Colonic mucosa (tissue), 4 donors: ENCODE results near the gene MPRIP. TPM values are rescaled to one million over a fixed set of nuclear protein-coding genes. Genes with fewer than 3 reads are reported as not detected.

Experiments used
- DNase-seq: peaks from one replicate; pipeline ENCODE4 v3.0.0-alpha.2; 2020
- H3K27ac ChIP-seq: fragments of 200-600 bp; one replicate; pipeline ENCODE4 v1.8.0; 2021
- H3K27me3 ChIP-seq: fragments of 200-600 bp; one replicate; pipeline ENCODE4 v1.8.0; 2021
- H3K36me3 ChIP-seq: fragments of 200-600 bp; one replicate; pipeline ENCODE4 v1.8.0; 2021
- H3K4me1 ChIP-seq: fragments of 200-600 bp; one replicate; pipeline ENCODE4 v1.8.0; 2021; ENCODE audit warnings: mild to moderate bottlenecking
- H3K4me3 ChIP-seq: fragments of 200-600 bp; one replicate; pipeline ENCODE4 v1.8.0; 2021
- H3K9ac ChIP-seq, 2 donors: one replicate each; pipeline ENCODE4 v1.7.0; 2013; ENCODE audit warnings: control low read depth in 2 of 2, low read depth in 2 of 2, low read length in 2 of 2
- H3K9me3 ChIP-seq: fragments of 200-600 bp; one replicate; pipeline ENCODE4 v1.8.0; 2021
- intact Hi-C: fragments of 100-400 bp; cut with DNase I; formaldehyde crosslinking; loops from one replicate; pipeline ENCODE4 v1.14.1; 2022
- total RNA-seq, 2 donors: library from RNA; stranded (reverse); fragmentation: NEBNext Ultra II Directional in 1 of 2; extraction: Animal tissue kit (Norgen Biotek cat#: 25700) in 1 of 2; gene quantifications; one replicate each; pipeline ENCODE4 v1.2.1, GENCODE V29; 2021
- TF ChIP-seq, protein P1 (sequence below): fragments of 200-600 bp; IDR thresholded peaks from one replicate; pipeline ENCODE4 v1.8.0; 2022; ENCODE audit warnings: antibody characterized with exemption, mild to moderate bottlenecking
- donor health status: healthy.
- donor health status: DM: no; HTN: no; CAD: no.
- donor health status: DM: no; HTN: no; CAD: no.

Gene MPRIP
- total RNA-seq, 2 donors from 2014 or later = 146 to 211 TPM

DNA sequence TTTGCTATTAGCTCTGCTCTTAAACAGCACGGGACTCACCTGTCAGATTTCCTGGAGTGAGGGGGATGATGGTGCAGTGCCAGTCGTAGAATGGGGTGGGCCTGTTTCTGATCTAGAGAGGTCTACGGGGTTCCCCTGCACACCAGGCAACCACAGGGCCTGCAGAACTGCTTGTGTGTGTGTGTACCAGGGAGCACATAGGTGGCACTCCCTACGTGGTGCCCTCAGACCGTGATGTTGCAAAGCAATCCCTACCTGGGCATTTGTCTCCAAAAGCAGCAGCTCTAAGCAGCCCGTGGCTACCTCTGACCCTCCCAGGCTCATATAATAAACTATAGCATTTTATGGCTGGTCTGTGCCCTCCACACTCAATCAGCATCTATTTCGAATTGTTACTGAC is 38.5 kb downstream of the MPRIP start:
- Histone ChIP-seq H3K4me3 (no peak overlapping the region), H3K36me3 (no peaks in the 10 kb centered on the region), H3K9me3 (no peaks in the 10 kb centered on the region), H3K4me1 (peaks cover 16% of the 10 kb centered on the region), H3K27me3 (no peaks in the 10 kb centered on the region), H3K9ac (no peak overlapping the region), H3K27ac (no peak overlapping the region)
- intact Hi-C loops = no loop called here
- TF ChIP-seq, protein P1, sequence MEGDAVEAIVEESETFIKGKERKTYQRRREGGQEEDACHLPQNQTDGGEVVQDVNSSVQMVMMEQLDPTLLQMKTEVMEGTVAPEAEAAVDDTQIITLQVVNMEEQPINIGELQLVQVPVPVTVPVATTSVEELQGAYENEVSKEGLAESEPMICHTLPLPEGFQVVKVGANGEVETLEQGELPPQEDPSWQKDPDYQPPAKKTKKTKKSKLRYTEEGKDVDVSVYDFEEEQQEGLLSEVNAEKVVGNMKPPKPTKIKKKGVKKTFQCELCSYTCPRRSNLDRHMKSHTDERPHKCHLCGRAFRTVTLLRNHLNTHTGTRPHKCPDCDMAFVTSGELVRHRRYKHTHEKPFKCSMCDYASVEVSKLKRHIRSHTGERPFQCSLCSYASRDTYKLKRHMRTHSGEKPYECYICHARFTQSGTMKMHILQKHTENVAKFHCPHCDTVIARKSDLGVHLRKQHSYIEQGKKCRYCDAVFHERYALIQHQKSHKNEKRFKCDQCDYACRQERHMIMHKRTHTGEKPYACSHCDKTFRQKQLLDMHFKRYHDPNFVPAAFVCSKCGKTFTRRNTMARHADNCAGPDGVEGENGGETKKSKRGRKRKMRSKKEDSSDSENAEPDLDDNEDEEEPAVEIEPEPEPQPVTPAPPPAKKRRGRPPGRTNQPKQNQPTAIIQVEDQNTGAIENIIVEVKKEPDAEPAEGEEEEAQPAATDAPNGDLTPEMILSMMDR = no peak
- no peak for DNase-seq

DNA sequence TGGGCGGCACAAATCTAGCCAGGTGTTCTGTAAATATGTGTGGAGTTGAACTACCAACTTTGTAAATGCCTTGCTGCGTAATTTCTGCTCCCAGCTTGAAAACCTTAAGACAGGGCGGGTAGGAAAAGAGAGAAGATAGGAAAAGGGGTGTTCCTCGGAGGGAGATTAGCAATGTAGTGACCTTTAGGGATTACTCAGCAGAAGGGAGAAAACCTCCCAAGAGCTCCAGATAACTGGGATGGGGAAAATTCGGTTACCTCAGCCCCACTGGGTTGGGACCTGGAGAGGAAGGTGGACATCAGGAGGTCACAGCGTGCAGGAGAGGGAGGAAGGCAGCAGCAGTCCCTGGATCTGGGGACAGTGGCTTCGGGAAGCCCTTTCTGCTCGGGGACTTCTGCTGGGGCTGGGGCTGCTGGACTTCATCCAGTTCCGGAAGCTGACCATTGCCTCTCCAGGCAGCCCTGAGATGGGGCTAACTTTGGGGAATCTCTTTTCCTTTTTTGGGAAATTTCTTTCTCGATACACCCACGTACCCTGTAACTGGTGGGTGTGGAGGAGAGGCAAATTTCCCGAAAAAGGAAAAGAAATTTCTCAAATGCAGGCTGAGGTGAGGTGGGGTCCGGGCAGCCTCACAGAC is 39.2 kb downstream of the MPRIP start:
- no peak overlapping the region for H3K27ac ChIP-seq
- intact Hi-C loops = no loop called here
- no peaks in the 10 kb centered on the region for H3K36me3 ChIP-seq

GRCh38 chr17:17082878-17083277 is 40.6 kb downstream of the MPRIP start:
- intact Hi-C loops = no loop called here
- H3K4me3 ChIP-seq = no peak overlapping the region
- H3K9me3 ChIP-seq = no peaks in the 10 kb centered on the region
- no peak overlapping the region for H3K9ac ChIP-seq
- TF ChIP-seq, protein P1 = no peak
- no peak for DNase-seq
- H3K27ac ChIP-seq = no peak overlapping the region
- H3K36me3 ChIP-seq = no peaks in the 10 kb centered on the region
- H3K4me1 ChIP-seq = peaks cover 12% of the 10 kb centered on the region
- no peaks in the 10 kb centered on the region for H3K27me3 ChIP-seq

More for the DNA sequence above, 39.2 kb downstream of the MPRIP start:
- TF ChIP-seq, protein P1 = no peak
- H3K27me3 ChIP-seq = no peaks in the 10 kb centered on the region
- no peak for DNase-seq
- no peak overlapping the region for H3K4me3 ChIP-seq
- peaks cover 16% of the 10 kb centered on the region for H3K4me1 ChIP-seq
- H3K9ac ChIP-seq = no peak overlapping the region
- H3K9me3 ChIP-seq = no peaks in the 10 kb centered on the region

- H3K4me1 ChIP-seq = no peaks in the 10 kb centered on the region
- H3K27me3 ChIP-seq = no peaks in the 10 kb centered on the region
- no peak overlapping the region for H3K27ac ChIP-seq
- no peak overlapping the region for H3K9ac ChIP-seq
- intact Hi-C loops = no loop called here
- no peak overlapping the region for H3K4me3 ChIP-seq
- TF ChIP-seq, protein P1 = no peak
- no peaks in the 10 kb centered on the region for H3K36me3 ChIP-seq
- no peaks in the 10 kb centered on the region for H3K9me3 ChIP-seq
- no peak for DNase-seq
Measured at GRCh38 chr17:17084317-17084835, 42.1 kb downstream of the MPRIP start.

DNA sequence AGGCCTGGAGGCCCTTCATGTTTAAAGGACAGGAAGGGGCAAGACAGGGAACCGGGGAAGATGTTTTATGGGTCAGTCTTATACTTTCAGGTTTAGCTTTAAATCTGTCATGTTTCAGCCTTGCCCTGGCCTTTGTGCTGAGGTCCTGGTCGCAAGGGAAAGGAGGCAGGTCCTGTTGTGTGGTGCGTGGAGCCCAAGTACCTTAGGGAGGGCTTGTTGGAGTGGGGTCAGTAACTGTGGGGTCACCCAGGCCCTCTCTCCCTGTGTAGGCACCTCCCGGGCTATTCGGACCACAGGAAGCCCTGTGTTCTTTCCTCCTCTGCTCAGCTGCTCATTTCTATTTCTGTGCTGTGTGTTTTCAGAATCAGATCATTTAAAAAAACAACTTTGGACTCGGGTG is 42.7 kb downstream of the MPRIP start:
- intact Hi-C loops = no loop called here
- Histone ChIP-seq H3K36me3 (no peaks in the 10 kb centered on the region), H3K9ac (no peak overlapping the region), H3K4me3 (no peak overlapping the region), H3K27ac (no peak overlapping the region), H3K4me1 (no peaks in the 10 kb centered on the region), H3K9me3 (no peaks in the 10 kb centered on the region), H3K27me3 (no peaks in the 10 kb centered on the region)
- TF ChIP-seq, protein P1 = no peak
- DNase-seq = no peak
